Activated CD8-positive, alpha-beta memory T cell treated with anti-CD3 and anti-CD28 coated beads for 1 hour (primary cell): ENCODE data around the gene SMARCA2.

ENCODE experiments used
- DNase-seq, 2 donors: peaks; one replicate each; pipeline ENCODE4 v3.0.0-alpha.2; 2020; ENCODE audit warnings: low read depth in 1 of 2; ENCODE audit errors: extremely low read depth in 1 of 2

The SMARCA2 gene

GRCh38 chr9:2236850-2237249, 221.7 kb downstream of the SMARCA2 start:
- no peak for DNase-seq

- DNase-seq: no peak
These were observed 226.3 kb downstream of the SMARCA2 start for GRCh38 chr9:2241461-2241835.

GRCh38 chr9:2241836-2242741, 226.9 kb downstream of the SMARCA2 start:
- DNase-seq: peak in 1 of 2 donors; percentile 0

DNA sequence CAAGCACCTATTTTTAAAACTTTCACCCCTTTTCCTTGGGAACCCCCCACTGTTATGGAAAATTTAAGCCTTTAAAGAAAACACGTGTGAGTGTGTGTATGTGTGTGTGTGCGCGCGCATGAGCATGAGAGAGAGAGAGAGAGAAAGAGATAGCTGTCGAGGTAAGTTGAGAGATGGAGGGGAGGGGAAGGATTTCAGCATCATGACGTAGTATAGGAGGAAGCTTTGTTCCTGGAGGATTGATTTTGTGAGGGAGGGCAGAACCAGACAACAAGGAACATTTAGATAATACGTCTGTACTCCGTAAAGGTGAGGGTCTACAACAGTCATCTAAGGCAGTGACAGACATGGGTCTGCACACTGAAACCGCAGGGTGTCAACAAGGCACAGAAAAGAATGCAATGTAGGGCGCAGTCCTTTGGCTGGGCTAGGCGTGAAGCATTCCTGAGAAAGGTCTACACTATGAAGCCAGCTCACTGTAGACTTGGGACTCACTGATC, 227.7 kb downstream of the SMARCA2 start:
- DNase-seq: no peak
